Upper lobe of right lung (tissue), 1 donor: Measurements from ENCODE around the gene GABRR3. TPM values are rescaled to one million over a fixed set of nuclear protein-coding genes. Genes with fewer than 3 reads are reported as not detected.
A peak's percentile ranks its signal among the peaks of the same experiment; 100 is the strongest.

Experiments
- ATAC-seq: fragments of 200-7000 bp; cut with Tn5 transposase; one replicate; pipeline ENCODE4 v1.9.1; 2020; ENCODE audit warnings: mild to moderate bottlenecking, moderate library complexity
- DNase-seq: peaks from one replicate; pipeline ENCODE4 v3.0.0-alpha.2; 2020
- H3K27ac ChIP-seq: fragments of 200-600 bp; one replicate; pipeline ENCODE4 v1.8.0; 2022
- H3K27me3 ChIP-seq: fragments of 200-600 bp; one replicate; pipeline ENCODE4 v1.8.0; 2022; ENCODE audit warnings: mild to moderate bottlenecking
- H3K36me3 ChIP-seq: fragments of 200-600 bp; one replicate; pipeline ENCODE4 v1.8.0; 2022
- H3K4me1 ChIP-seq: fragments of 200-600 bp; one replicate; pipeline ENCODE4 v1.8.0; 2022
- H3K4me3 ChIP-seq: fragments of 200-600 bp; one replicate; pipeline ENCODE4 v1.8.0; 2022; ENCODE audit warnings: mild to moderate bottlenecking
- H3K9me3 ChIP-seq: fragments of 200-600 bp; one replicate; pipeline ENCODE4 v1.8.0; 2022
- intact Hi-C: fragments of 100-400 bp; cut with DNase I; formaldehyde crosslinking; loops from one replicate; pipeline ENCODE4 v1.11.0; 2022
- total RNA-seq: library from RNA; stranded (reverse); fragmentation: NEBNext Ultra II Directional; extraction: Animal tissue kit (Norgen Biotek cat#: 25700); gene quantifications from one replicate; pipeline ENCODE4 v1.2.1, GENCODE V29; 2021
- TF ChIP-seq, protein P1 (sequence below): fragments of 200-600 bp; IDR thresholded peaks from one replicate; pipeline ENCODE4 v1.8.0; 2022; ENCODE audit warnings: antibody characterized with exemption
- donor health status: DM: no; HTN: yes; CAD: no; lungs with severe emphysema.

Gene GABRR3
- total RNA-seq, 1 donor from 2014 or later: not detected

DNA sequence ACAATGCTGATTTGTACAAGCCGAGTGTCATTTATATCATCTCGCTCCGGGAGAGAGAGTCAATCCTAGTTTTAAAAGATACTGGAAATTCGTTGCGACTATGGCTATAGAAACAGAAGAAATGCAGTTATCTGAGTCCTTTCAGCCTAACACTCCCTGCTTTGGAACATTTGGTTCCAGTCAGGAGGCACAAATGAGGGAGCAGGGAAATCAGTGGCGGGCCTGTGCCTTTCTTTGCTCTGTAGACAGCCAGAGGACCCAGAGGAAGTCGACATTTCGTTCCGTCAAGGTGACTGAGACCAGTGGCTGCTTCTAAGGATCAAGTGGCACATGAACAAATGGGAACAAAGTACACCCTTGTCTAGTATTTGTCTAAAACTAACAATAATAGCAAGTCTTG is 62.1 kb downstream of the GABRR3 start:
- peaks cover 15% of the 10 kb centered on the region for H3K4me1 ChIP-seq
- H3K9me3 ChIP-seq: no peaks in the 10 kb centered on the region
- peak overlapping the region; percentile 86 for H3K4me3 ChIP-seq
- TF ChIP-seq, protein P1, sequence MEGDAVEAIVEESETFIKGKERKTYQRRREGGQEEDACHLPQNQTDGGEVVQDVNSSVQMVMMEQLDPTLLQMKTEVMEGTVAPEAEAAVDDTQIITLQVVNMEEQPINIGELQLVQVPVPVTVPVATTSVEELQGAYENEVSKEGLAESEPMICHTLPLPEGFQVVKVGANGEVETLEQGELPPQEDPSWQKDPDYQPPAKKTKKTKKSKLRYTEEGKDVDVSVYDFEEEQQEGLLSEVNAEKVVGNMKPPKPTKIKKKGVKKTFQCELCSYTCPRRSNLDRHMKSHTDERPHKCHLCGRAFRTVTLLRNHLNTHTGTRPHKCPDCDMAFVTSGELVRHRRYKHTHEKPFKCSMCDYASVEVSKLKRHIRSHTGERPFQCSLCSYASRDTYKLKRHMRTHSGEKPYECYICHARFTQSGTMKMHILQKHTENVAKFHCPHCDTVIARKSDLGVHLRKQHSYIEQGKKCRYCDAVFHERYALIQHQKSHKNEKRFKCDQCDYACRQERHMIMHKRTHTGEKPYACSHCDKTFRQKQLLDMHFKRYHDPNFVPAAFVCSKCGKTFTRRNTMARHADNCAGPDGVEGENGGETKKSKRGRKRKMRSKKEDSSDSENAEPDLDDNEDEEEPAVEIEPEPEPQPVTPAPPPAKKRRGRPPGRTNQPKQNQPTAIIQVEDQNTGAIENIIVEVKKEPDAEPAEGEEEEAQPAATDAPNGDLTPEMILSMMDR: no peak
- DNase-seq: no peak
- intact Hi-C loops: no loop called here
- no peaks in the 10 kb centered on the region for H3K27me3 ChIP-seq
- H3K36me3 ChIP-seq: no peaks in the 10 kb centered on the region
- peak overlapping the region; percentile 84 for H3K27ac ChIP-seq
- ATAC-seq: no peak

DNA sequence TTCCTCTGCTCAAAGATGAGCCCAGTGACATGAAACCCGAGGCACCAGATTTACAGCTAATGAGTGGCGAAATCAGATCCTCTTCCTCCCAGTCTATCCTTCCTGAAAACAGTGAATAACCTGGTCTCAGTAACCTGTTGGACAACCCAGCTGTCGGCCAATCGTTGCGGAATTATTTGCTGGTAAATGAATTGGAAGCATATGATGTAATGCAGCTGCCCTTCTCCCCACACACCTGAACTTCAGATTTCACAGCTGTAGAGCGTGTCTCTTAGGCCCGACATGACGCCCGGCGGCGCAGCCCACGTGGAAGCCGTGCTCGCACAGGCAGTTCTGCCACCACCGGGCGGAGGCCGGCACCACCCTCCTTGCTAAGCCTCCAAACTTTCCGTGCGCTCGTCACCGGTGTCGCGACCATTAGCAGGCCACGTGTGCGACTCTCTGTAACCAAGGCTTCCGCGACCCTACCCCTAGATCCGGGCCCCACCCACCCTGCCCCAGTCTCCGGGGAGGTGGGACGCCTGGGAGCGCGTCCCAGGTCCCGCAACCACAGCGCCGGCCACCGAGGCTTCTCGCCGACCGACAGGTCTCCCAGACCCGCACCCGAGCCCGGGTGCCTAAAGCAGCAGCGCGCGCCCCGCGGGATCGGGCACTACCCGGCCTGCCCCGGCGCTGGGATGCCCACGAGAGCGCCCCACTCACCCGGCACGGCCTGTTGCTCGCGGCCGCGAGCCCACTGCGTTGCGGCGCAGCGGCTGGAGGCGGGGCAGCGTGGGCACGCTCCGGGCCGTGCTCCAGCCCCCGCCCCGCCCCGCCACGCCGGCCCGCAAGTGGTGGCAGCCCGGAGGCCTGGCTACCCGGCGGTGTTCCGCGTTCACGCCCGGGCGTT is 63.2 kb downstream of the GABRR3 start, which contains the start of gene RIOX2:
TSS of gene RIOX2 (minus strand) at position 753 of the 889 bp plus-strand sequence. CDS start 4,838 bp downstream, outside the sequence.
- TF ChIP-seq, protein P1: no peak
- Histone ChIP-seq H3K27me3 (no peaks in the 10 kb centered on the region), H3K9me3 (no peaks in the 10 kb centered on the region), H3K36me3 (peaks cover 4% of the 10 kb centered on the region), H3K27ac (peak within 1 kb of the TSS; percentile 84), H3K4me1 (peaks cover 15% of the 10 kb centered on the region), H3K4me3 (peak within 1 kb of the TSS; percentile 86)
- peak; percentile 92 for DNase-seq
- intact Hi-C loops: no loop called here
- ATAC-seq: peak; percentile 98

DNA sequence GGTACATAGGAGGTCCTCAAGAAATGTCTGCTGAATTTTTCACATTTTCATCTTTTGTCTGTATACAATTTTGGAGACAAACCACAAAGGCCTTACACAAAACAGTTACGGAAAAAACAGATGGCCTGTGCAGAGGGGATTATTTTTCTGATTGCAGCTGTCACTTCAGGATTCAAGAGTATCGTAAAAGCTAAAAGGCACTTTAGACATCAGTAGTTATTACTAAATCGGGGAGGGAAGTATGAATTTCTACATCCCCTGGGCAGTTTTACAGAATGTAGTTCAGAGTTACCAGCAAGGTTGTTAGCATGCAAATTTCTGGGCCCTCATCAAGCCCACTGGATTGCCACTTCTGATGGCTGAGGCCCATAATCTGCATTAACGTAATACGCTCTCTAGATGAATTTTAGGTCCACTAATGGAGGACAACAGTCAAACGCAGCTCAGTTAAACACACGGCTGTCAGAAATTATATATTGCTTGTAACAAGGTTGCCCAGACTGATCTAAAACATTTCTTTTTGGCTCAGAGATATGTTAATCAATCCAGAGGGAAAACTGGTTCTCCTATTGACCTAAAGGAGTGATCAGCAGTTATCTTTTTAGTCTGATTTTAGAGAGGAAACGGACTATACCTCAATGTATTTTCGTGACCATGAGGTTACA is 64.0 kb downstream of the GABRR3 start:
- intact Hi-C loops: no loop called here
- ATAC-seq: no peak
- Histone ChIP-seq H3K4me1 (peaks cover 15% of the 10 kb centered on the region), H3K27ac (peak overlapping the region; percentile 84), H3K9me3 (no peaks in the 10 kb centered on the region), H3K27me3 (no peaks in the 10 kb centered on the region), H3K4me3 (peak overlapping the region; percentile 86), H3K36me3 (peaks cover 9% of the 10 kb centered on the region)
- TF ChIP-seq, protein P1: no peak
- DNase-seq: no peak

DNA sequence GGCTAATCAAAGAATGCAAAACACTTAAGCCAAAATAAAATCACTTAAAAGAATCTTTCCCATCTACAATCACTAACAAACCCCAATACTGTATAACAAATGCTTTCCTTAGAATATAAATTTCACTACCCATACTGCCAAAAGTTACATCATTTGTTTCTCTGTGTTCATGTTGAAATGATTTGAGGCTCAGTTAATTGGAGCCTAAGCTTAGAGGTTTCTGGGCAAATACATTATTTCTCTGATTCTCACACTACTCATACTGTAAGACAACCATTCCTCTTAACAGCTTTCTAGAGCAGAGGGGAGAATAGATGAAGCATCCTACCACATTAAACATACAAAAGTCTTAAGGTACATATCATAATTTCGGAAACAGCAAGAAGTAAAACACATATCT is 65.0 kb downstream of the GABRR3 start:
- Histone ChIP-seq H3K9me3 (no peaks in the 10 kb centered on the region), H3K27me3 (no peaks in the 10 kb centered on the region), H3K36me3 (peaks cover 16% of the 10 kb centered on the region), H3K4me3 (no peak overlapping the region), H3K27ac (no peak overlapping the region), H3K4me1 (peaks cover 15% of the 10 kb centered on the region)
- DNase-seq (no peak), ATAC-seq (no peak)
- intact Hi-C loops: no loop called here
- TF ChIP-seq, protein P1: no peak

DNA sequence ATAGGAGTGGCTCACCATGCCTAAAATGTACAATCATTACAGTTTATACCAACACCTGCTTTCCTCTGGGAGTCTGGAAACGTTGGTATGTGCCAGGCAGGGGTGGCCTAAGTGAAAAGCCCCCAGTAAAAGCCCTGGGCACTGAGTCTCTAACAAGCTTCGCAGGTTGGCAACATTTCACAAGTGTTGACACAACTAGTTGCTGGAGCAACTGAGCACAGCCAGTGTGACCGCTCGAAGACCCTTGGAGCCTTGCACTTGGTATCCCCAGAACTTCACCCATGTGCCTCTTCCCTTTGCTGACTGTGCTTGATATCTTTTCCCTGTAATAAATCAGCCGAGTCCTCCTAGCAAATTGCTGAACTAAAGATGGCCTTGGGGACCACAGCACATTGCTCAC is 65.6 kb downstream of the GABRR3 start:
- peaks cover 16% of the 10 kb centered on the region for H3K36me3 ChIP-seq
- H3K27me3 ChIP-seq: no peaks in the 10 kb centered on the region
- DNase-seq (no peak), ATAC-seq (no peak)
- no peak overlapping the region for H3K27ac ChIP-seq
- H3K4me3 ChIP-seq: no peak overlapping the region
- TF ChIP-seq, protein P1: no peak
- H3K4me1 ChIP-seq: peaks cover 15% of the 10 kb centered on the region
- H3K9me3 ChIP-seq: no peaks in the 10 kb centered on the region
- intact Hi-C loops: no loop called here
